Endothelial cell of umbilical vein (primary cell): ENCODE results near the gene MGAT4A. TPM values are rescaled to one million over a fixed set of nuclear protein-coding genes. Genes with fewer than 3 reads are reported as not detected.

Source experiments
- BruUV-seq: library from RNA; stranded (reverse); fragments of 400-500 nt; replicated peaks from 2 replicates; lab custom pipeline; 2021; lab: Mats Ljungman, UMichigan
- CTCF ChIA-PET: fragments of 300-600, 350-600 bp; sonication (Branson Sonifier 250); formaldehyde crosslinking; loops from one replicate; lab custom pipeline; 2021; ENCODE audit warnings: antibody characterized with exemption, inconsistent platforms; lab: Charles Lee
- POLR2A ChIA-PET: fragments of 300-600, 350-600 bp; sonication (Branson Sonifier 250); formaldehyde crosslinking; loops from one replicate; lab custom pipeline; 2021; ENCODE audit warnings: antibody characterized with exemption, inconsistent platforms; lab: Charles Lee
- DNase-seq: peaks from one replicate; pipeline ENCODE4 v3.0.0-alpha.2; 2011; ENCODE audit warnings: low read depth, low spot score
- FAIRE-seq: peaks from 2 replicates; lab custom pipeline; 2011; peaks lifted over from hg19 to GRCh38; lab: Jason Lieb, UNC
- H2AFZ ChIP-seq: 2 replicates; pipeline ENCODE4 v1.6.0; 2012; ENCODE audit warnings: low read depth, low read length, control low read depth, inconsistent platforms
- H3K27ac ChIP-seq: 2 replicates; pipeline ENCODE4 v1.5.1; 2011; ENCODE audit warnings: low read depth, mild to moderate bottlenecking, control low read depth, low read length, moderate library complexity; ENCODE audit not compliant: insufficient read depth
- H3K27me3 ChIP-seq, 2 experiments: 2 replicates each; pipeline versions ENCODE4 v1.6.0 to v1.6.1; 2011; ENCODE audit warnings: low read length in 2 of 2, mixed read lengths in 1 of 2; ENCODE audit not compliant: control insufficient read depth in 2 of 2, insufficient read depth in 2 of 2
- H3K36me3 ChIP-seq, 2 experiments: 2 replicates in 1 of 2; 3 replicates in 1 of 2; pipeline ENCODE4 v1.5.1; 2011; ENCODE audit warnings: low read length in 2 of 2, mild to moderate bottlenecking in 1 of 2, moderate library complexity in 1 of 2; ENCODE audit not compliant: control insufficient read depth in 2 of 2, insufficient read depth in 2 of 2; ENCODE audit errors: extremely low read depth in 1 of 2
- H3K4me1 ChIP-seq: 3 replicates; pipeline ENCODE4 v1.5.1; 2011; ENCODE audit warnings: mild to moderate bottlenecking, low read length; ENCODE audit not compliant: control insufficient read depth, insufficient read depth; ENCODE audit errors: extremely low read depth
- H3K4me2 ChIP-seq: 2 replicates; pipeline ENCODE4 v1.6.1; 2011; ENCODE audit warnings: low read length, control low read depth, mixed read lengths; ENCODE audit not compliant: insufficient read depth
- H3K4me3 ChIP-seq, 3 experiments: fragments of 200-600 bp in 1 of 3; sonication (generic), shearing (Covaris generic) in 1 of 3; replicated peaks in 1 of 3; 2 replicates each; pipeline ENCODE4 v1.5.1; 2011 to 2016; ENCODE audit warnings: control low read depth in 3 of 3, low read length in 3 of 3, mild to moderate bottlenecking in 2 of 3, inconsistent platforms in 1 of 3, low read depth in 1 of 3, moderate library complexity in 1 of 3; ENCODE audit not compliant: insufficient read depth in 1 of 3
- H3K79me2 ChIP-seq: 2 replicates; pipeline ENCODE4 v1.6.0; 2012; ENCODE audit warnings: low read length, inconsistent platforms; ENCODE audit not compliant: control insufficient read depth, insufficient read depth
- H3K9ac ChIP-seq: replicated peaks from 2 replicates; pipeline ENCODE3; 2011; ENCODE audit warnings: low read length, control low read depth; ENCODE audit not compliant: insufficient read depth; ENCODE audit errors: extremely low read depth
- H3K9me1 ChIP-seq: replicated peaks from 3 replicates; pipeline ENCODE4 v1.6.0; 2011; ENCODE audit warnings: mild to moderate bottlenecking, low read length; ENCODE audit not compliant: control insufficient read depth, insufficient read depth; ENCODE audit errors: extremely low read depth
- H3K9me3 ChIP-seq: replicated peaks from 2 replicates; pipeline ENCODE4 v1.5.1; 2012; ENCODE audit warnings: low read length, inconsistent platforms; ENCODE audit not compliant: control insufficient read depth, insufficient read depth
- H4K20me1 ChIP-seq: replicated peaks from 2 replicates; pipeline ENCODE3; 2011; ENCODE audit warnings: mild to moderate bottlenecking, low read length; ENCODE audit not compliant: control insufficient read depth, insufficient read depth; ENCODE audit errors: extremely low read depth
- CTCF ChIP-seq, 2 donors: IDR thresholded peaks; 1 replicate in 1 of 2; 2 replicates in 1 of 2; pipeline ENCODE4 v1.5.1; 2011; ENCODE audit warnings: low read length in 2 of 2, mild to moderate bottlenecking in 2 of 2, moderate library complexity in 2 of 2, control low read depth in 1 of 2, inconsistent platforms in 1 of 2, low read depth in 1 of 2; ENCODE audit not compliant: insufficient read depth in 1 of 2; ENCODE audit errors: extremely low read depth in 1 of 2
- EZH2 ChIP-seq: IDR thresholded peaks from 2 replicates; pipeline ENCODE4 v1.6.1; 2012; ENCODE audit warnings: borderline replicate concordance, low read depth, mild to moderate bottlenecking, moderate library complexity, low read length, inconsistent platforms; ENCODE audit not compliant: severe bottlenecking
- FOS ChIP-seq: IDR thresholded peaks from 2 replicates; pipeline ENCODE4 v1.6.1; 2011; ENCODE audit warnings: mild to moderate bottlenecking, low read length, moderate library complexity, borderline replicate concordance; ENCODE audit not compliant: insufficient read depth
- GATA2 ChIP-seq: IDR thresholded peaks from 2 replicates; pipeline ENCODE4 v1.7.0; 2011; ENCODE audit warnings: low read depth, mild to moderate bottlenecking, moderate library complexity, mixed read lengths, low read length; ENCODE audit not compliant: insufficient read length, insufficient read depth
- JUN ChIP-seq: IDR thresholded peaks from 2 replicates; pipeline ENCODE4 v1.6.1; 2011; ENCODE audit warnings: borderline replicate concordance, low read depth; ENCODE audit not compliant: insufficient read length, insufficient read depth
- MAX ChIP-seq: IDR thresholded peaks from 2 replicates; pipeline ENCODE4 v1.6.1; 2011; ENCODE audit not compliant: insufficient read depth, insufficient read length
- MYC ChIP-seq: IDR thresholded peaks from one replicate; pipeline ENCODE4 v1.6.1; 2011; ENCODE audit warnings: mild to moderate bottlenecking, low read depth, low read length
- POLR2A ChIP-seq: IDR thresholded peaks from 2 replicates; pipeline ENCODE4 v1.6.1; 2012; ENCODE audit warnings: low read depth, mild to moderate bottlenecking, control low read depth, low read length
- POLR2AphosphoS5 ChIP-seq: IDR thresholded peaks from 2 replicates; pipeline ENCODE4 v1.6.1; 2012; ENCODE audit warnings: low read depth, mild to moderate bottlenecking, control low read depth, low read length, moderate library complexity; ENCODE audit not compliant: insufficient read depth
- dilution Hi-C: fragments of 300-500 bp; cut with MboI; formaldehyde crosslinking; loops from one replicate; pipeline ENCODE4 v1.15.0; 2019; ENCODE audit warnings: low sequenced_read_pairs; ENCODE audit not compliant: extremely low pct_ligation_motif_present
- intact Hi-C: fragments of 100-400 bp; cut with micrococcal nuclease; formaldehyde crosslinking; loops from one replicate; pipeline ENCODE4 v1.10.0; 2022
- polyA plus RNA-seq, 4 experiments: library from polyadenylated mRNA; depleted of rRNA in 3 of 4; stranded (reverse) in 3 of 4; unstranded in 1 of 4; fragments of >200 nt; gene quantifications; 2 replicates each; pipeline versions ENCODE4 v1.2.1 to v1.2.3, GENCODE V29; 2011 to 2012; ENCODE audit warnings: missing spikeins in 1 of 4
- total RNA-seq: library from RNA; stranded (reverse); gene quantifications from 2 replicates; pipeline ENCODE4 v1.2.3, GENCODE V29; 2021

The MGAT4A gene
- total and polyA plus RNA-seq, 2 donors (not counting 3 experiments of a cell fraction or from before 2014, with no cell fraction given), result 9.2 to 42.2 TPM

GRCh38 chr2:98704499-98705332 lies 26.2 kb downstream of the MGAT4A start:
- TF ChIP-seq CTCF (IDR thresholded peaks at IDR 0.05; ENCODE audit: extremely low read depth in 1 of 2, insufficient read depth in 1 of 2, low read depth in 1 of 2, low read length in 2 of 2) (no peak), MYC (no peak), MAX (no peak), JUN (no peak), FOS (no peak), GATA2 (no peak), POLR2A (no peak), EZH2 (no peak), POLR2AphosphoS5 (no peak)
- Histone ChIP-seq H3K79me2 (peaks cover 70% of the 10 kb centered on the region), H3K9me3 (no peaks in the 10 kb centered on the region), H3K27ac (no peak overlapping the region), H3K4me1 (peaks cover 45% of the 10 kb centered on the region), H3K27me3 (no peaks in the 10 kb centered on the region), H3K4me3 (no peak overlapping the region), H3K9me1 (no peaks in the 10 kb centered on the region), H2AFZ (no peak overlapping the region), H4K20me1 (no peaks in the 10 kb centered on the region), H3K9ac (no peak overlapping the region), H3K36me3 (no peaks in the 10 kb centered on the region), H3K4me2 (no peak overlapping the region)
- dilution Hi-C loops (no loop called here), intact Hi-C loops (loop anchor here (5.0 kb wide), 1 partner anchor 52 kb away; no protein-coding TSS in a partner anchor)
- DNase-seq (no peak), FAIRE-seq (no peak)
- CTCF ChIA-PET, result interaction anchor here (1.0 to 3.0 kb wide), 6 partner anchors 11 to 361 kb away, joined by 3 to 16 read pairs (median 5); partner anchors contain the start of gene MGAT4A
- POLR2A ChIA-PET, result no interaction called here
- no TSS peak for BruUV-seq
